OCI-LY3 (cell line): ENCODE results near the gene KLHL30.

Experiments
- H2AFZ ChIP-seq: fragments of 200-600, 300-600 bp; shearing (Covaris generic); 2 replicates; pipeline ENCODE4 v1.6.0; 2014; ENCODE audit warnings: antibody characterized with exemption, low read depth, low read length
- H3K27ac ChIP-seq: fragments of 200-600, 300-600 bp; sonication (generic); 2 replicates; pipeline ENCODE4 v1.5.1; 2014; ENCODE audit warnings: mild to moderate bottlenecking, low read length, moderate library complexity, mixed read lengths
- H3K27me3 ChIP-seq: fragments of 200-600, 300-600 bp; sonication (generic); 2 replicates; pipeline ENCODE4 v1.6.1; 2014; ENCODE audit warnings: low read depth, low read length, mixed read lengths
- H3K36me3 ChIP-seq: fragments of 200-600, 300-600 bp; sonication (generic); replicated peaks from 2 replicates; pipeline ENCODE3; 2014; ENCODE audit warnings: low read depth, low read length, mixed read lengths
- H3K4me1 ChIP-seq: fragments of 300-600, 200-600 bp; sonication (generic); 2 replicates; pipeline ENCODE4 v1.6.1; 2014; ENCODE audit warnings: low read length, mixed read lengths
- H3K4me2 ChIP-seq: fragments of 200-600, 300-600 bp; sonication (generic); 2 replicates; pipeline ENCODE4 v1.6.1; 2014; ENCODE audit warnings: low read length, mixed read lengths
- H3K4me3 ChIP-seq: fragments of 300-600, 200-600 bp; sonication (generic); 2 replicates; pipeline ENCODE4 v1.5.1; 2014; ENCODE audit warnings: antibody characterized with exemption, mild to moderate bottlenecking, low read length, moderate library complexity
- H3K79me2 ChIP-seq: fragments of 300-600, 200-600 bp; shearing (Covaris generic); 2 replicates; pipeline ENCODE4 v1.6.1; 2014; ENCODE audit warnings: mild to moderate bottlenecking, low read length, mixed read lengths
- H3K9ac ChIP-seq: fragments of 300-600, 200-600 bp; shearing (Covaris generic); 2 replicates; pipeline ENCODE4 v1.6.0; 2014; ENCODE audit warnings: mild to moderate bottlenecking, low read length, moderate library complexity
- H3K9me3 ChIP-seq: fragments of 200-600, 300-600 bp; shearing (Covaris generic); 2 replicates; pipeline ENCODE4 v1.6.1; 2014; ENCODE audit warnings: low read length, mixed read lengths; ENCODE audit not compliant: insufficient read depth
- H4K20me1 ChIP-seq: fragments of 200-600, 300-600 bp; sonication (generic); 2 replicates; pipeline ENCODE4 v1.6.1; 2016; ENCODE audit warnings: low read length, mixed read lengths; ENCODE audit not compliant: insufficient read depth
- EZH2phosphoT487 ChIP-seq: fragments of 200-600 bp; shearing (Covaris generic); IDR thresholded peaks from 2 replicates; pipeline ENCODE4 v1.6.1; 2018; ENCODE audit warnings: antibody characterized with exemption, mixed run types, low read depth
- TF ChIP-seq, protein P1 (sequence below): fragments of 200-600, 300-600 bp; sonication (generic); IDR thresholded peaks from 2 replicates; pipeline ENCODE4 v1.5.1; 2014; ENCODE audit warnings: antibody characterized with exemption, low read length, low read depth

KLHL30 gene

DNA sequence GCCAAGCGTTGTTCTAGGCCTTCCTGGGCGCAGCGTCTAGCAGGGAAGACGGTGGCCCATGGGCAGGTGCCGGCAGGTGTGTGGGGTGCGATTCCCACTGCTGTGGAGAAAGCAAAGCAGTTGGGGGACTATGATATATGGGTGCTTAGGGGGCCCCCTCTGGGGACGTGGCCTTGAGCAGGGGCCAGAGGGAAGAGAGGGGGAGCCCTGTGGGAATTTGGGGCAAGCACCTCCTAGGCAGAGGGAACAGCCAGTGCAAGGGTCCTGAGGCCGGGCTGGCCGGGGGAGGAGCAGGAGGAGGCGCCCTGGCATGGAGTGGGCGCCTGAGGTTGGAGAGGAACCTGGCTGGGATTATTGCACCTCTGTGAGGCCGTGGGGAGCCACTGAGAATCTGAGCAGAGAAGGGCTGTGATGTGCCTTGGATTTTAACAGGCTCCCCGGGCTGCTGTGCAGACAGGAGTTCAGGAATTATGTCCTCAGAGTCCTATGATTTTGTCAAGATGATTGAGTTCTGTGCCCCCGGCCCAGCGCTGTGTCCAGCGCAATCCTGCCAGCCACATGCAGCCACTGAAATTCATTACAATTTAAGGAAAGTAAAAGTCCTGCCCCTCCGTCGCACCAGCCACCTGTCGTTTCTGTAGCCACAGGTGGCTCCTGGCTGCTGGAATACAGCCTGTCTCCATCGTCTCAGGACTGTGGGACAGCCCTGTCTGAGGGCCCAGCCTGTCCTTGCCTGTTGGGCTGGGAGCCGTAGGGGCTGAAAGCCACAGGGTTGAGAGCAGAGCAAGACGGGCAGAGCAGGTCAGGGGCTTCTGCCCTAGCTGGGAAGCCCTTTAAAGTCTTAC is 9.1 kb upstream of the KLHL30 start:
- 0 out of 2 replicates have a peak, but pooled peaks cover 4% of the 10 kb centered on the region for H3K9me3 ChIP-seq
- no peak overlapping the region for H2AFZ ChIP-seq
- no peak overlapping the region for H3K4me3 ChIP-seq
- H3K27me3 ChIP-seq, result no peaks in the 10 kb centered on the region
- H3K36me3 ChIP-seq, result no peaks in the 10 kb centered on the region
- H3K9ac ChIP-seq, result no peak overlapping the region
- H3K79me2 ChIP-seq, result no peaks in the 10 kb centered on the region
- TF ChIP-seq, protein P1, sequence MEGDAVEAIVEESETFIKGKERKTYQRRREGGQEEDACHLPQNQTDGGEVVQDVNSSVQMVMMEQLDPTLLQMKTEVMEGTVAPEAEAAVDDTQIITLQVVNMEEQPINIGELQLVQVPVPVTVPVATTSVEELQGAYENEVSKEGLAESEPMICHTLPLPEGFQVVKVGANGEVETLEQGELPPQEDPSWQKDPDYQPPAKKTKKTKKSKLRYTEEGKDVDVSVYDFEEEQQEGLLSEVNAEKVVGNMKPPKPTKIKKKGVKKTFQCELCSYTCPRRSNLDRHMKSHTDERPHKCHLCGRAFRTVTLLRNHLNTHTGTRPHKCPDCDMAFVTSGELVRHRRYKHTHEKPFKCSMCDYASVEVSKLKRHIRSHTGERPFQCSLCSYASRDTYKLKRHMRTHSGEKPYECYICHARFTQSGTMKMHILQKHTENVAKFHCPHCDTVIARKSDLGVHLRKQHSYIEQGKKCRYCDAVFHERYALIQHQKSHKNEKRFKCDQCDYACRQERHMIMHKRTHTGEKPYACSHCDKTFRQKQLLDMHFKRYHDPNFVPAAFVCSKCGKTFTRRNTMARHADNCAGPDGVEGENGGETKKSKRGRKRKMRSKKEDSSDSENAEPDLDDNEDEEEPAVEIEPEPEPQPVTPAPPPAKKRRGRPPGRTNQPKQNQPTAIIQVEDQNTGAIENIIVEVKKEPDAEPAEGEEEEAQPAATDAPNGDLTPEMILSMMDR, result no peak
- no peak for TF ChIP-seq EZH2phosphoT487
- H3K4me1 ChIP-seq, result no peaks in the 10 kb centered on the region
- H4K20me1 ChIP-seq, result no peaks in the 10 kb centered on the region
- H3K27ac ChIP-seq, result no peak overlapping the region
- H3K4me2 ChIP-seq, result no peak overlapping the region

DNA sequence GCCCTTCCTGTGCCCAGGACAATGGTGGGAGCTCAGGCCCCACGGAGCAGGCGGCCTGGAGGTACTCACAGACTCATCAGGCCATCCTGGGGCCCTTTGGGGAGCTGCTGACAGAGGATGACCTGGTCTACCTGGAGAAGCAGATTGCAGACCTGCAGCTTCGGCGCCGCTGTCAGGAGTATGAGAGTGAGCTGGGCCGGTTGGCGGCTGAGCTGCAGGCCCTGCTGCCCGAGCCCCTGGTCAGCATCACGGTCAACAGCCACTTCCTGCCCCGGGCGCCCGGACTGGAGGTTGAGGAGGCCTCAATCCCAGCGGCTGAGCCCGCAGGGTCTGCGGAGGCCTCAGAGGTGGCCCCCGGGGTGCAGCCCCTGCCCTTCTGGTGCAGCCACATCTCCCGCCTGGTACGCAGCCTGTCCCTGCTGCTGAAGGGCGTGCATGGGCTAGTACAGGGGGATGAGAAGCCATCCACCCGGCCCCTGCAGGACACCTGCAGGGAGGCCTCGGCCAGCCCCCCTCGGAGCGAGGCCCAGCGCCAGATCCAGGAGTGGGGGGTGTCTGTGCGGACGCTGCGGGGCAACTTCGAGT is 8.3 kb upstream of the KLHL30 start:
- H3K4me1 ChIP-seq, result no peaks in the 10 kb centered on the region
- no peak overlapping the region for H3K27ac ChIP-seq
- H3K9ac ChIP-seq, result no peak overlapping the region
- no peak for TF ChIP-seq EZH2phosphoT487
- TF ChIP-seq, protein P1, result no peak
- H3K4me3 ChIP-seq, result no peak overlapping the region
- no peaks in the 10 kb centered on the region for H3K36me3 ChIP-seq
- H3K79me2 ChIP-seq, result no peaks in the 10 kb centered on the region
- no peak overlapping the region for H2AFZ ChIP-seq
- no peak overlapping the region for H3K4me2 ChIP-seq
- 0 out of 2 replicates have a peak, but pooled peaks cover 4% of the 10 kb centered on the region for H3K9me3 ChIP-seq
- no peaks in the 10 kb centered on the region for H3K27me3 ChIP-seq
- no peaks in the 10 kb centered on the region for H4K20me1 ChIP-seq

DNA sequence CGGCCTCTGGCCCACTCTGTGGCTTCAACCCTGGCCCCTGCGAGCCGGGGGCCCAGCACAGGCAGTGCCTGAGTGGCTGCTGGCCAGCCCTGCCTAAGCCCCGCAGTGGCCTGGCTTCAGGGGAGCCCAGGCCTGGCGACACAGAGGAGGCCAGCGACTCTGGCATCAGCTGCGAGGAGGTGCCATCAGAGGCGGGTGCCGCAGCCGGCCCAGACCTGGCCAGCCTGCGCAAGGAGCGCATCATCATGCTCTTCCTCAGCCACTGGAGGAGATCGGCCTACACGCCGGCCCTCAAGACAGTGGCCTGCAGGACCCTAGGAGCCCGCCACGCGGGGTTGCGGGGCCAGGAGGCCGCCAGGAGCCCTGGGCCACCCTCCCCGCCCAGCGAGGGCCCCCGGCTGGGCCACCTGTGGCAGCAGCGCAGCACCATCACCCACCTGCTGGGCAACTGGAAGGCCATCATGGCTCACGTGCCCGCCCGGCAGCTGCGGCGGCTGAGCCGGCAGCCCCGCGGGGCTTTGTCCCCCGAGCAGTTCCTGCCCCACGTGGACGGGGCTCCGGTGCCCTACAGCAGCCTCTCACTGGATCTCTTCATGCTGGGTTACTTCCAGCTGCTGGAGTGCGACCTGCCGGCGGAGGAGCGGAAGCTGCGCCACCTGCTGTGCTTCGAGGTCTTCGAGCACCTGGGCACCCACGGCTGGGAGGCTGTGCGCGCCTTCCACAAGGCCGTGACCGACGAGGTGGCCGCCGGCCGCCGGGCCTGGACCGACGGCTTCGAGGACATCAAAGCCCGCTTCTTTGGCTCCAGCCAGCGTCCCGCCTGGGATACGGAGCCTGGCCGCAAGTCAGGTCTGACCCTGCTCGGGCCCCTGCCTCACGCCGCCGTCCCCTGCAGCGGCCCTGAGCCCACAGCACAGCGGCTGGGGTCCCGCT is 7.5 kb upstream of the KLHL30 start:
- no peaks in the 10 kb centered on the region for H3K4me1 ChIP-seq

More for the DNA sequence above, 7.5 kb upstream of the KLHL30 start:
- H3K79me2 ChIP-seq, result no peaks in the 10 kb centered on the region
- H3K27ac ChIP-seq, result no peak overlapping the region
- H3K4me3 ChIP-seq, result no peak overlapping the region
- no peaks in the 10 kb centered on the region for H3K27me3 ChIP-seq
- H3K9me3 ChIP-seq, result 0 out of 2 replicates have a peak, but pooled peaks cover 4% of the 10 kb centered on the region
- no peak overlapping the region for H3K9ac ChIP-seq
- TF ChIP-seq EZH2phosphoT487, result no peak
- TF ChIP-seq, protein P1, result peak; percentile 12; the same call in 1 of the 2 replicates
- H4K20me1 ChIP-seq, result no peaks in the 10 kb centered on the region
- no peak overlapping the region for H2AFZ ChIP-seq
- no peaks in the 10 kb centered on the region for H3K36me3 ChIP-seq
- 0 out of 2 replicates have a peak overlapping the region, but pooled peaks have one; percentile 7 for H3K4me2 ChIP-seq
